Adipose tissue (tissue), 3 donors: ENCODE data around the gene NOVA2. TPM values are rescaled to one million over a fixed set of nuclear protein-coding genes. Genes with fewer than 3 reads are reported as not detected.
"Not testable (repeated sequence)": the region's sequence is repeated elsewhere in the genome, so short reads cannot be mapped to it uniquely, and the experiment has no call there.

Experiments
- H3K27ac ChIP-seq: one replicate; pipeline ENCODE4 v1.5.1; 2013; ENCODE audit warnings: low read depth, low read length
- WGBS, 3 donors: extraction: QIAGEN DNeasy Blood & Tissue Kit; methylation state at CpG; one replicate each; pipeline ENCODE4 v1.1.7; 2013; 5-methylcytosine and 5-hydroxymethylcytosine counted together
- polyA plus RNA-seq, 3 donors: library from polyadenylated mRNA; stranded (reverse); fragments of 200-250 nt; gene quantifications; one replicate each; pipeline ENCODE4 v1.2.3, GENCODE V29; 2013
- donor health status: healthy with polysubstance abuse.
- donor health status: Bipolar disorder and iron deficiency.
- donor health status: healthy.

Gene NOVA2
- polyA plus RNA-seq, 3 donors, result 0.49 to 7.4 (median 2.8) TPM

GRCh38 chr19:45906221-45906620 lies 67.4 kb downstream of the NOVA2 start:
- 81 to 90% (median 88%) methylated on average over 3 of the region's 3 CpGs for WGBS, 3 donors
- no peak overlapping the region for H3K27ac ChIP-seq

- 81 to 83% (median 81%) methylated on average over 10 of the region's 10 CpGs for WGBS, 3 donors
- no peak overlapping the region for H3K27ac ChIP-seq
Measured at GRCh38 chr19:45905011-45905410, 68.7 kb downstream of the NOVA2 start.

DNA sequence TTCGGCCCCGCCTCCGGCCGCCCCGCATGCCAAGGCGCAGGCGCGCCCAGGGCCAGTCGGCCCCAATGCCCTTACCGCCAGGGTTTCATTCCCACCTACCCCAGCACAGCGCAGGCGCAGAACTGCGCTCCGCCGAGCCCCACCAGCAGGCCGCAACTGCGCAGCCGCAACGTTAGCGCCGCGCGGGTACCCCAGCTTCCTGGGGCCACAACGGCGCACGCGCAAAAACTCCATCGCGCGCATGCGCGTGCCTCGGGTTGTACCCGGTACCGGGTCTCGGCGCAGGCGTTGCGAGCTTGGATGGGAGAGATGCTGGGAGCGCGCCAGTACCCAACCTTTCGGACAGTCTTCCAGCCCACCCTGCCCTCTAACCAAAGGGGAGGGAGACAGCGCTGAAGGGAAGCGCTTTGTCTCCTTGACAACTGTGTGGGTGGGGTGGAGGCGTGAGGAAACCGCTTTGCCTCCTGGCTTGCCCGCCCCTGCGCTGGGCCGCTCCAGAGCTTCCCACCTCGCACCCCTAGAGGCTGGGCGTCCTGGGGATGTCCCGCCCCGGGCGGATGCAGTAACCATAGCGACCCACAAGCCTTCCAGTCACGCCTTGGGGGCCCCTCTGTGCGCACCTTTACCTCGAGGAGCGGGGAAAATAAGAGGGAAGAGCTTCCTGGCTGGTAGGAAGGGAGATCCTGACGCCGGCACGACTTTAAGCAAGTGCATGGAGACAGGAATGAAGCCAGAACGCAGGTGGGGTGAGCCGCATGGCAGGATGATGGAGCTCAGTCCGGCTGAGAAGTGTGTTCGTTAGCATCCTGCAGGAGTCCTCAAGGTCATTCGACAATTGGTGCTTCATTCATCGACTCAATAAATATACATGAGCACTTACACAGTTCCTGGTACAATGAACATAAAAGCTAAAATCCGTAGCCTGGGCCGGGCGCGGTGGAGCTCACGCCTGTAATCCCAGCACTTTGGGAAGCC lies 70.7 kb downstream of the NOVA2 start:
- no peak overlapping the region for H3K27ac ChIP-seq
- 1 to 2% (median 2%) methylated on average over 69 to 73 of the region's 73 CpGs for WGBS, 3 donors

- 0 to 1% (median 1%) methylated on average over 35 to 47 of the region's 47 CpGs for WGBS, 3 donors
Measured at GRCh38 chr19:45901912-45902650, 71.6 kb downstream of the NOVA2 start, which contains the start of gene MYPOP. MYPOP (minus strand) TSS chr19:45902613; CDS start chr19:45901773, 840 bp downstream.

DNA sequence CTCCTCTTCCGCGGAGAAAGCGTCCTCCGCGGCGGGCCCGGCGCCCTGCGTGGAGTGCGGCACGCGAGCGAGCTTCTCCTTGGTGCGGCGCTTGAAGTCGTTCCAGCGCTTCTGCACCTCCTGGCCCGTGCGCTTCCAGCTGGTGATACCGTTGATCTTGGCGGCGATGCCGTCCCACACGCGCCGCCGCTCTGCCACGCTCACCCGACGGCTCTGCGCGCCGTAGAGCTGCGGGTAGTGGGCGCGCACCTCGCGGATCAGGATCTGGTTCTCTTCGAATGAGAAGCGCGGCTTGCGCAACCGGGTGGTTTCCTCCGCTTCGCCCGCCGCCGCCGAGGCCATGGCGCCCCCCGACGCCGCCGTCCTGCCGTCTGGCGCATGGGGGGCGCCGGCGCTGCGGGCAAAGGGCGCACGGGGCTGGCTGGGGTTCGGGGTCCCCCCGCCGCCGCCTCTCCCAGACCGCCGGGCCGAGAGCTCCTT lies 72.2 kb downstream of the NOVA2 start:
- WGBS, 3 donors, result 7 to 13% (median 11%) methylated on average over 47 to 69 of the region's 69 CpGs
- no peak overlapping the region for H3K27ac ChIP-seq

More at GRCh38 chr19:45901912-45902650, 71.6 kb downstream of the NOVA2 start, which contains the start of gene MYPOP:
- H3K27ac ChIP-seq, result no peak within 1 kb of the TSS

- 60 to 75% (median 70%) methylated on average over 22 of the region's 22 CpGs for WGBS, 3 donors
- no peak overlapping the region for H3K27ac ChIP-seq
Measured at GRCh38 chr19:45900738-45901431, 72.8 kb downstream of the NOVA2 start.

DNA sequence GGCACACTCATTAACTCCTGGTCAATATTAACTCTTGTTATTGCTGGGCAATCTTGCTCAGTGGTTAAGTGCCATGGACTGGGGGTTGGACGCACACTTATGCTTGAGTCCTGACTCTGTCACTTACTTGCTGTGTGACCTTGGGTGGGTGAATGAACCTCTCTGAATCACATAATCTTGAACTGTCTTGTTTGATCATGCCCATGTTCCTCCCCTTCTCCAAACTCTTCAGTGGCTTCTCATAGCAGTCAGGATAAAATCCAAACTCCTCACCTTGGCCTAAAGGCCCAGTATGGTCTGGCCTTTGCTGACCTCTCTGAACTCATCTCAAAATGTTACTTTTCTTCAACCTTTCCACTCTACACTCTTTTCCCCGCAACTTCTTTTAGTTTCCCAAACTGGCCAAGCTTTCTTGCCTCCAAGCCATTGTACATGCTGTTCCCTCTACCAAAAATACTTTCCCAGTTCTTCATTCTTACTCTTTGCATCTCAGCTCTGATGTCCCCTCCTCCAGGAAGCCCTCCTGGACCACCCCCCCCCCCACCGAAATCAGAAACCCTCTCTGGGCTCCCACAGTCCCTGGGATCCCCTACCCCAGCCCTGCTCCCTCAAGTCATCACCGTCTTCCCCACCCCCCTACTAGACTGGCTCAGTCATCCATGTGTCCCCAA lies 73.6 kb downstream of the NOVA2 start:
- 88 to 98% (median 97%) methylated on average over 4 of the region's 4 CpGs for WGBS, 3 donors
- no peak overlapping the region for H3K27ac ChIP-seq

GRCh38 chr19:45899253-45899652 lies 74.4 kb downstream of the NOVA2 start:
- 87 to 93% (median 92%) methylated on average over 6 to 7 of the region's 7 CpGs for WGBS, 3 donors

GRCh38 chr19:45897261-45897812 lies 76.3 kb downstream of the NOVA2 start:
- WGBS, 3 donors, result 89 to 92% (median 92%) methylated on average over 8 of the region's 8 CpGs

More at GRCh38 chr19:45899253-45899652, 74.4 kb downstream of the NOVA2 start:
- H3K27ac ChIP-seq, result no peak overlapping the region

GRCh38 chr19:45895983-45896599 lies 77.6 kb downstream of the NOVA2 start:
- WGBS, 3 donors, result 92 to 96% (median 94%) methylated on average over 12 of the region's 12 CpGs
- H3K27ac ChIP-seq, result not testable (repeated sequence)

More at GRCh38 chr19:45897261-45897812, 76.3 kb downstream of the NOVA2 start:
- H3K27ac ChIP-seq, result no peak overlapping the region

- WGBS, 3 donors, result 77 to 88% (median 77%) methylated on average over 9 of the region's 9 CpGs
- H3K27ac ChIP-seq, result no peak overlapping the region
Measured at GRCh38 chr19:45895519-45895972, 78.1 kb downstream of the NOVA2 start.

DNA sequence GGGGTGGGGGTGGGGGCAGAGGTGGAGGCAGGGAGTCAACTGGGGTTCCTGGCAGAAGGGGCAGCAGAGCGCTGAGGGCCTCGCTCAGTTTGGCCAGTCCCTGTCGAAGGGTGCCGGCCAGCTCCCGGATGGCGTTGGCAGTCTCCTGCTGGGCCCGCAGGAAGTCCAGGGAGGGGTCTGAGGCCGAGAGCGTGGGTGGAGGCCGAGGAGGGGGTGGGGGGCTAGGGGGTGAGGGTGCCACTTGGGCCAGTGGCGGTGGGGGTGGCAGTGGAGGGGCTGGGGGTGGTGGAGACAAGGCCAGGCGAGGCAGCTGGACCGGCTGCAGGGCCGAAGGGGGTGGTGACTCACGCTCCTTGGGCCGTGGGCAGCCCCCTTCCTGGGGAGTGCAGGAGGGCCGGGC lies 82.8 kb downstream of the NOVA2 start:
- WGBS, 3 donors, result 86 to 96% (median 88%) methylated on average over 11 to 17 of the region's 17 CpGs
- H3K27ac ChIP-seq, result no peak overlapping the region

GRCh38 chr19:45889210-45889885 lies 84.3 kb downstream of the NOVA2 start:
- 62 to 76% (median 76%) methylated on average over 6 of the region's 6 CpGs for WGBS, 3 donors

GRCh38 chr19:45887200-45887710 lies 86.4 kb downstream of the NOVA2 start:
- no peak overlapping the region for H3K27ac ChIP-seq
- 37 to 55% (median 43%) methylated on average over 10 of the region's 10 CpGs for WGBS, 3 donors

More at GRCh38 chr19:45889210-45889885, 84.3 kb downstream of the NOVA2 start:
- H3K27ac ChIP-seq, result no peak overlapping the region

DNA sequence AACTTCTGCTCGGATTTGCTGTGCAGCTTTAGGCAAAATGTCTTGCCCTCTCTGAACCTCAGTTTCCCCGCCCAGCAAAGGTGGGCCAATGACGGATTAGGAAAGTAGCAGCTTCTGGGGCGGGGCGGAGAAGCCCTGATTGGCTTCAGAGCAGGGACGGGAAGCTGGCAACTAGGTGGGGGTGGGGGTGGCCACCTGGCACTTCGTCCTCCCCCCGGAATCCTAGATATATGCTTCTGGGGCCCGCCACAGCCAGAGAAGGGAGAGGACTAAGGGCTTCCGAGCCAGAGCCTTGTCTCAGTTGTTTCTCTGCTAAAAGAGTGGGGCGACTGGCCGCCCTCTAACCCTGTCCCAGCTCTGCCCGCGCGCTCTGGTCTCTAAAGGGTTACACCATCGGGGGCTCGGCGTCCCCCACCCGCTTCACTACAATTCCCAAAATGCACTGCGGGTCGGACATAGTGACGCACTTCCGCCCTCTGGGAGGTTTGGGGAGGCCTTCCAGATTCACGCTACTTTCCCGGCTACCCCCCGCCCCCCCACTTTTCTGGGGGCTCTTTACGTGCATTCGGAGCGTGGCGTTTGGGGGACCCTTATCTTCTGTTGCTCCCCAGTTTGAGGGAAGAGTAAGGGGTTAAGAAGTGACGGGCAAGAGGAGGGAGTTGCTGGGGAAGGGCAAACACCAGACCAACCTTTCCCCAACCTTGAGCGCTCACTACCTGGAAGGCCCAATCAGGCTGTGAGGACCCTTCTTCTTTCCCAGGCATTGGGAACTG lies 87.1 kb downstream of the NOVA2 start:
- no peak overlapping the region for H3K27ac ChIP-seq
- 1 to 2% (median 2%) methylated on average over 30 to 32 of the region's 32 CpGs for WGBS, 3 donors
